ENCODE results near the gene CES5A. TPM values are rescaled to one million over a fixed set of nuclear protein-coding genes. Genes with fewer than 3 reads are reported as not detected.
A peak's percentile ranks its signal among the peaks of the same experiment; 100 is the strongest.

The CES5A gene
- total RNA-seq, 4 donors from 2014 or later, result not detected

DNA sequence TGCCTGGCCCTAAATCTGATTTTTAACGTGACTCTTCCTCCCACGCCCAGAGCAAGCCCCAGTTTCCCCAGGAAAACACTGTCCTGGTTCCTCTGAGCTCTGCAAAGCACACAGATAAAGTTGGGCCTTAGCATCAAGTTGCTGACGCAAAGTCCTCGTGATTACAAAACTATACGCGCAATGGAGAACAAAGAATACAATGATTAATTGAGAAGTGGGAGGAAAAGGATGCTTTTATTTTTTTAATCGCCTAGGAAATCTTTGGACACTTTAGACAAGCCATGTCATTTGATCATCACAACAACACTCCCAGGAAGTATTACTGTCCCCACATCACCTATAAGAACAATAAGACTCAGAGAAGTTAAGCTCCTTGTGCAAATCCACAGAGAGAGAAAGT is 30.5 kb upstream of the CES5A start:
- intact Hi-C loops (cut with DNase I), result no loop called here

DNA sequence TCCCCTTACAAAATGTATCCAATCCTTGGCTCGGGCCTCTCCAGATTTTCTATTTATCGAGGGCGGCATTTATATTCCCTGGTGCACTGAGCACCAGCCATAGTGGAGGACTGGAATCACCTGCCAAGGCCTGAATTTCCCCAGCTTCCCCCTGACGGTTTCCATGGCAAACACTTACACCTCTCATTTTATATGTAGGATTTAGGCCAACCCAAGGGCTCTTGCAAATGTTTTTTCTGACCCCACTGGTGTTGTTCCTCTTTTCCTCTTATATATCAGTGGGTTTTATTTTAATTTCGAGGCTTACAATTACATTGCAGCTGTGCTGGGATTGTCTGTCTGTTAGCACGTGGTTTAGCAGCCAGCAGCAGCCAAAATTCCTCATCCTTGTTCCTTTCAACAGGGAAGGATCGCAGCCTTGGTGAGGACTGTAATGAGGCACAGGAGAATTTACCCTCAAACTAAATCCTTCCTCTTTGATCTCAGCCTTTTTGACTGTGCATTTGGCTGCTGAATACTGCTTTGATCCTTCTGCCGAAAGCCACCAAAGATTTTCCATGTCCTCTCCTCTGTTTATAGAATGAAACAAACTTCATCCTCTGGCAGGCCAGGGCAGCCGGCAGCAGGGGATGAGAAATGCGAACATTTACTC is 26.5 kb upstream of the CES5A start:
- Histone ChIP-seq H3K27me3 (peaks cover 0 to 9% (median 0%) of the 10 kb centered on the region in 4 donors), H3K27ac (replicated peaks in 1 of 4) (no peak overlapping the region), H3K4me3 (no peak overlapping the region), H3K36me3 (no peaks in the 10 kb centered on the region), H3K4me1 (no peaks in the 10 kb centered on the region), H3K9me3 (peaks cover 0 to 17% (median 7%) of the 10 kb centered on the region in 4 donors)
- DNase-seq (ENCODE audit: extremely low spot score), result peak; percentile 50
- intact Hi-C loops (cut with DNase I), result no loop called here
- no peak for TF ChIP-seq EP300 (IDR thresholded peaks at IDR 0.05)
- no peak for TF ChIP-seq POLR2AphosphoS5 (IDR thresholded peaks at IDR 0.05)
- TF ChIP-seq, protein P1, sequence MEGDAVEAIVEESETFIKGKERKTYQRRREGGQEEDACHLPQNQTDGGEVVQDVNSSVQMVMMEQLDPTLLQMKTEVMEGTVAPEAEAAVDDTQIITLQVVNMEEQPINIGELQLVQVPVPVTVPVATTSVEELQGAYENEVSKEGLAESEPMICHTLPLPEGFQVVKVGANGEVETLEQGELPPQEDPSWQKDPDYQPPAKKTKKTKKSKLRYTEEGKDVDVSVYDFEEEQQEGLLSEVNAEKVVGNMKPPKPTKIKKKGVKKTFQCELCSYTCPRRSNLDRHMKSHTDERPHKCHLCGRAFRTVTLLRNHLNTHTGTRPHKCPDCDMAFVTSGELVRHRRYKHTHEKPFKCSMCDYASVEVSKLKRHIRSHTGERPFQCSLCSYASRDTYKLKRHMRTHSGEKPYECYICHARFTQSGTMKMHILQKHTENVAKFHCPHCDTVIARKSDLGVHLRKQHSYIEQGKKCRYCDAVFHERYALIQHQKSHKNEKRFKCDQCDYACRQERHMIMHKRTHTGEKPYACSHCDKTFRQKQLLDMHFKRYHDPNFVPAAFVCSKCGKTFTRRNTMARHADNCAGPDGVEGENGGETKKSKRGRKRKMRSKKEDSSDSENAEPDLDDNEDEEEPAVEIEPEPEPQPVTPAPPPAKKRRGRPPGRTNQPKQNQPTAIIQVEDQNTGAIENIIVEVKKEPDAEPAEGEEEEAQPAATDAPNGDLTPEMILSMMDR (IDR thresholded peaks at IDR 0.05), result no peak
- no peak for TF ChIP-seq POLR2A (IDR thresholded peaks at IDR 0.05; ENCODE audit: low read depth)
- 56% methylated on average over 10 of the region's 10 CpGs for WGBS

More for the DNA sequence above, 30.5 kb upstream of the CES5A start:
- Histone ChIP-seq H3K36me3 (no peaks in the 10 kb centered on the region), H3K27me3 (peaks cover 0 to 29% (median 0%) of the 10 kb centered on the region in 4 donors), H3K4me3 (no peak overlapping the region), H3K9me3 (peaks cover 0 to 13% (median 7%) of the 10 kb centered on the region in 4 donors), H3K27ac (replicated peaks in 1 of 4) (no peak overlapping the region), H3K4me1 (no peaks in the 10 kb centered on the region)
- DNase-seq (ENCODE audit: extremely low spot score), result peak; percentile 37
- no peak for TF ChIP-seq POLR2A (IDR thresholded peaks at IDR 0.05; ENCODE audit: low read depth)
- TF ChIP-seq, protein P1 (IDR thresholded peaks at IDR 0.05), result no peak
- no peak for TF ChIP-seq POLR2AphosphoS5 (IDR thresholded peaks at IDR 0.05)
- TF ChIP-seq EP300 (IDR thresholded peaks at IDR 0.05), result no peak
- WGBS, result 87% methylated on average over 7 of the region's 7 CpGs

GRCh38 chr16:55900616-55901393 is 25.6 kb upstream of the CES5A start:
- no peak overlapping the region for H3K27ac ChIP-seq (replicated peaks in 1 of 4)
- H3K27me3 ChIP-seq, result peaks cover 0 to 5% (median 0%) of the 10 kb centered on the region in 4 donors
- no peaks in the 10 kb centered on the region for H3K4me1 ChIP-seq
- peak; percentile 55 for DNase-seq (ENCODE audit: extremely low spot score)
- H3K36me3 ChIP-seq, result no peaks in the 10 kb centered on the region
- 66% methylated on average over 5 of the region's 5 CpGs for WGBS
- peaks cover 0 to 18% (median 7%) of the 10 kb centered on the region in 4 donors for H3K9me3 ChIP-seq
- no peak overlapping the region for H3K4me3 ChIP-seq
- TF ChIP-seq, protein P1 (IDR thresholded peaks at IDR 0.05), result no peak
- TF ChIP-seq POLR2A (IDR thresholded peaks at IDR 0.05; ENCODE audit: low read depth), result no peak
- TF ChIP-seq EP300 (IDR thresholded peaks at IDR 0.05), result no peak
- no peak for TF ChIP-seq POLR2AphosphoS5 (IDR thresholded peaks at IDR 0.05)
- intact Hi-C loops (cut with DNase I), result no loop called here

DNA sequence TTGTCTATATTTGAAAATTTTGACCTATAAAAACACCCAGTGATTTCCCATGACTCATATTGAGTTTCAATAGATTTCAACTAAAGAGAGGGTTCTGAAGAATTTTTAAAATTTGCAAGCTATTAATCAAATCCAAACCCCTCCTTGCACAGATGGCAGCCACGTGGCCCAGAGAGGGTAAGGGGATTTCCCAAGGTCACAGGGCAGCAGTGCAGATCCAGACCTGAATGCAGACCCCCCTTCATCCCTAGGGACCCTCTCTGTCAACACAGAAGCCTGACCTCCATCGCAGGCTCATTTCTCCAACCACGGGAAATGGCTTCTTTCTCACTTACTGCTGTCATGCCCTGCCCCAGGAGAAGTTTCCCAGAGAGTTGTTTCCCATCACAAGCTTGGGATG is 24.7 kb upstream of the CES5A start:
- Histone ChIP-seq H3K9me3 (peaks cover 0 to 20% (median 7%) of the 10 kb centered on the region in 4 donors), H3K27ac (replicated peaks in 1 of 4) (no peak overlapping the region), H3K4me1 (no peaks in the 10 kb centered on the region), H3K27me3 (no peaks in the 10 kb centered on the region), H3K36me3 (no peaks in the 10 kb centered on the region), H3K4me3 (no peak overlapping the region)
- WGBS, result 52% methylated on average over 3 of the region's 3 CpGs
- intact Hi-C loops (cut with DNase I), result no loop called here
- TF ChIP-seq POLR2AphosphoS5 (IDR thresholded peaks at IDR 0.05) (no peak), EP300 (IDR thresholded peaks at IDR 0.05) (no peak), POLR2A (IDR thresholded peaks at IDR 0.05; ENCODE audit: low read depth) (no peak)
- TF ChIP-seq, protein P1 (IDR thresholded peaks at IDR 0.05), result no peak
- DNase-seq (ENCODE audit: extremely low spot score), result peak; percentile 85
